Upper lobe of left lung (tissue), 6 donors: ENCODE results near the gene SYNE3. TPM values are rescaled to one million over a fixed set of nuclear protein-coding genes. Genes with fewer than 3 reads are reported as not detected.

Source experiments
- ATAC-seq, 2 donors: fragments of 200-7000 bp; cut with Tn5 transposase; one replicate each; pipeline ENCODE4 v1.9.1; 2022; ENCODE audit warnings: mild to moderate bottlenecking in 2 of 2, moderate library complexity in 2 of 2; ENCODE audit not compliant: low FRiP score in 2 of 2
- DNase-seq, 2 donors: peaks; one replicate each; pipeline ENCODE4 v3.0.0-alpha.2; 2019 to 2020
- H3K27ac ChIP-seq, 4 donors: fragments of 200-600 bp; sonication (generic); one replicate each; pipeline ENCODE4 v1.5.1; 2016 to 2019
- H3K27me3 ChIP-seq, 4 donors: fragments of 200-600 bp; sonication (generic); one replicate each; pipeline ENCODE4 v1.5.1; 2017 to 2019
- H3K36me3 ChIP-seq, 4 donors: fragments of 200-600 bp; sonication (generic); one replicate each; pipeline ENCODE4 v1.5.1; 2016 to 2019
- H3K4me1 ChIP-seq, 4 donors: fragments of 200-600 bp; sonication (generic); one replicate each; pipeline ENCODE4 v1.5.1; 2018 to 2019
- H3K4me3 ChIP-seq, 4 donors: fragments of 200-600 bp; sonication (generic); one replicate each; pipeline ENCODE4 v1.5.1; 2017 to 2019; ENCODE audit warnings: mild to moderate bottlenecking in 2 of 4, moderate library complexity in 1 of 4
- H3K9me3 ChIP-seq, 4 donors: fragments of 200-600 bp; sonication (generic); one replicate each; pipeline ENCODE4 v1.5.1; 2018 to 2019
- EP300 ChIP-seq, 4 donors: sonication (generic); formaldehyde crosslinking; IDR thresholded peaks; one replicate each; pipeline ENCODE4 v1.5.1; 2017; ENCODE audit warnings: antibody characterized with exemption in 4 of 4, control low read depth in 2 of 4
- POLR2A ChIP-seq, 4 donors: fragments of 450-650 bp; IDR thresholded peaks; one replicate each; pipeline ENCODE4 v1.5.1; 2016 to 2017; ENCODE audit warnings: antibody characterized with exemption in 4 of 4, mild to moderate bottlenecking in 2 of 4
- POLR2AphosphoS5 ChIP-seq, 2 donors: sonication (generic); formaldehyde crosslinking; IDR thresholded peaks; one replicate each; pipeline ENCODE4 v1.5.1; 2017; ENCODE audit warnings: antibody characterized with exemption in 2 of 2
- WGBS, 2 donors: methylation state at CpG; one replicate each; pipeline ENCODE4 v1.1.5; 2017 to 2018; 5-methylcytosine and 5-hydroxymethylcytosine counted together
- total RNA-seq, 6 donors: library from RNA; depleted of rRNA in 4 of 6; stranded (reverse); fragments of >200 nt in 4 of 6; gene quantifications; one replicate each; pipeline versions ENCODE4 v1.1.0 to v1.2.1, GENCODE V29; 2016 to 2021
- TF ChIP-seq, protein P1 (sequence below), 6 experiments: fragments of 450-650 bp in 4 of 6; fragments of 200-600 bp in 2 of 6; sonication (generic) in 2 of 6; IDR thresholded peaks; one replicate each; pipeline ENCODE4 v1.5.1; 2016 to 2019; ENCODE audit warnings: antibody characterized with exemption in 6 of 6
- donor health status: DM: no; HTN: no; CAD: no; lungs with moderate emphysema.
- donor health status: DM: no; HTN: yes; CAD: no; lungs with severe emphysema.

SYNE3 gene
- total RNA-seq, 6 donors from 2014 or later = 15.6 to 38.8 (median 19.0) TPM

- H3K27ac ChIP-seq = no peak overlapping the region
- no peak overlapping the region for H3K4me3 ChIP-seq
- no peaks in the 10 kb centered on the region for H3K9me3 ChIP-seq
- no peak for DNase-seq
- peaks cover 0 to 22% (median 3%) of the 10 kb centered on the region in 4 donors for H3K4me1 ChIP-seq
- ATAC-seq = no peak
- no peaks in the 10 kb centered on the region for H3K27me3 ChIP-seq
- 83 to 87% methylated on average over 6 of the region's 6 CpGs for WGBS, 2 donors
- TF ChIP-seq POLR2AphosphoS5 (IDR thresholded peaks at IDR 0.05) = no peak
- peaks cover 0 to 52% (median 19%) of the 10 kb centered on the region in 4 donors for H3K36me3 ChIP-seq
Observed at GRCh38 chr14:95474486-95474885, 42.0 kb downstream of the SYNE3 start.

DNA sequence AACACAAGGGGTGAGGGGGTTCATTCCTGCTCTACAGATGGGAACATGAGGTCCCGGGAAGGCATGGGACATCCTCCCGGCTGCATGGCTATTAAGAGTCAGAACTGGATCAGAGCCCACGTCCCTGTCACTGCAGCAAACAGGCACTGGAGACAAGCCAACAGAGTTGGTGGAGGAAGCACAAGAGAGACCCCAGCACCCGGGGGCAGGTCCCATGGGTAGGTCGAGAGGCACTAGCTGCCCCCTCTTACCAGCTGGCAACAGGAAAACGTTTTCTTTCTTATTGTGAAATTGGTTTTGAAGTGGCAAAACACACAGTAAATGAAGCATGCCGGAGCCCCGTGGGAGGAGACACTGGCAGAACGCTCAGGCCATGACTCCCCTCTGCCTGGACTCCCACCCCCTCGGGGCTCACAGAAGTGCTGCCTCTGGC lies 43.6 kb downstream of the SYNE3 start:
- H3K4me3 ChIP-seq = no peak overlapping the region
- WGBS, 2 donors = 47 to 49% methylated on average over 8 to 10 of the region's 10 CpGs
- H3K27ac ChIP-seq = no peak overlapping the region
- peaks cover 0 to 60% (median 24%) of the 10 kb centered on the region in 4 donors for H3K36me3 ChIP-seq
- no peak for DNase-seq
- H3K4me1 ChIP-seq = peaks cover 0 to 26% (median 5%) of the 10 kb centered on the region in 4 donors
- TF ChIP-seq POLR2A (IDR thresholded peaks at IDR 0.05) (no peak), POLR2AphosphoS5 (IDR thresholded peaks at IDR 0.05) (peak in 1 of 2 donors; percentile 21), EP300 (IDR thresholded peaks at IDR 0.05) (peak in 1 of 4 donors; percentile 7)
- TF ChIP-seq, protein P1, sequence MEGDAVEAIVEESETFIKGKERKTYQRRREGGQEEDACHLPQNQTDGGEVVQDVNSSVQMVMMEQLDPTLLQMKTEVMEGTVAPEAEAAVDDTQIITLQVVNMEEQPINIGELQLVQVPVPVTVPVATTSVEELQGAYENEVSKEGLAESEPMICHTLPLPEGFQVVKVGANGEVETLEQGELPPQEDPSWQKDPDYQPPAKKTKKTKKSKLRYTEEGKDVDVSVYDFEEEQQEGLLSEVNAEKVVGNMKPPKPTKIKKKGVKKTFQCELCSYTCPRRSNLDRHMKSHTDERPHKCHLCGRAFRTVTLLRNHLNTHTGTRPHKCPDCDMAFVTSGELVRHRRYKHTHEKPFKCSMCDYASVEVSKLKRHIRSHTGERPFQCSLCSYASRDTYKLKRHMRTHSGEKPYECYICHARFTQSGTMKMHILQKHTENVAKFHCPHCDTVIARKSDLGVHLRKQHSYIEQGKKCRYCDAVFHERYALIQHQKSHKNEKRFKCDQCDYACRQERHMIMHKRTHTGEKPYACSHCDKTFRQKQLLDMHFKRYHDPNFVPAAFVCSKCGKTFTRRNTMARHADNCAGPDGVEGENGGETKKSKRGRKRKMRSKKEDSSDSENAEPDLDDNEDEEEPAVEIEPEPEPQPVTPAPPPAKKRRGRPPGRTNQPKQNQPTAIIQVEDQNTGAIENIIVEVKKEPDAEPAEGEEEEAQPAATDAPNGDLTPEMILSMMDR (IDR thresholded peaks at IDR 0.05) = no peak
- no peaks in the 10 kb centered on the region for H3K9me3 ChIP-seq
- no peaks in the 10 kb centered on the region for H3K27me3 ChIP-seq
- ATAC-seq = no peak

GRCh38 chr14:95471476-95471875 lies 45.0 kb downstream of the SYNE3 start:
- no peak overlapping the region for H3K27ac ChIP-seq
- no peak for DNase-seq
- 77 to 87% methylated on average over 7 of the region's 7 CpGs for WGBS, 2 donors

DNA sequence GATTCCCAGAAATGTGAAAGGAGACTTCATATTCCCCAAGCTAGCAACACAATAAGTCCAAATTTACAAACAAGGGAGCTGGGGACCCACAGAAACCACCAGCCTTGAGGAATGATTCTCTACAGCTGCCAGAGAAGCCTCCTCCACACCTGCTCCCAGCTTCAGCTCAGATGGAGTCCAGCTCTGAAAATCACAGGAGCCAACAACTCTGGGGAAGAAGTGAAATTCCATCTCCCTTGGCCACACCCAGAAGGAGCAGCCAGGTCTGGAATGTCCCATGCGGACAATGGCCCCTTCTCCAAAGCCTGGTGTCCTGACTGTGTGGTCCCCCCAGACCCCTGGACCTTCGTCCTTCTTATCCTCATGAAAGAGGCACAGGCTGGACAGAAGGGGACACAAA lies 45.4 kb downstream of the SYNE3 start:
- peak in 1 of 2 donors; percentile 70 for ATAC-seq

More at GRCh38 chr14:95471476-95471875, 45.0 kb downstream of the SYNE3 start:
- Histone ChIP-seq H3K36me3 (peaks cover 0 to 68% (median 24%) of the 10 kb centered on the region in 4 donors), H3K4me1 (peaks cover 0 to 32% (median 10%) of the 10 kb centered on the region in 4 donors), H3K9me3 (no peaks in the 10 kb centered on the region), H3K4me3 (no peak overlapping the region), H3K27me3 (no peaks in the 10 kb centered on the region)
- ATAC-seq = peak in 1 of 2 donors; percentile 40
- TF ChIP-seq POLR2A (IDR thresholded peaks at IDR 0.05) = no peak
- TF ChIP-seq POLR2AphosphoS5 (IDR thresholded peaks at IDR 0.05) = no peak
- no peak for TF ChIP-seq EP300 (IDR thresholded peaks at IDR 0.05)
- TF ChIP-seq, protein P1 (IDR thresholded peaks at IDR 0.05) = no peak

DNA sequence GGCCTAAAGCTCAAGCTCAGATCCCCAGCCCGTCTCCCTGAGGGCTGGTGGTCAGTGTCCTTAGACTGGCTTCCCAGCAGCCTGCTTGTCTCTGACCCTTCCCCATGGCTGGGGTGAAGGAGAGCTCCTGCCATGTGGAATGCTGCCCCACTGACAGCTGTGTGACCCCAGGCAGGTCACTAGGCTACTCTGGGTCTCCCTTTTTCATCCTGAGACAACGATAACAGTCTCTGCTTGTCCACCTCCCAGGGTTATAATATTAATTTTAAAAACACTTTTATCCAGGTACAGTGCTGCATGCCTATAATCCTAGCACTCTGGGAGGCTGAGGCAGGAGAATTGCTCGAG lies 47.3 kb downstream of the SYNE3 start:
- DNase-seq = no peak
- Histone ChIP-seq H3K36me3 (peaks cover 0 to 71% (median 21%) of the 10 kb centered on the region in 4 donors), H3K27me3 (no peaks in the 10 kb centered on the region), H3K9me3 (no peaks in the 10 kb centered on the region), H3K27ac (peak overlapping the region in 1 of 4 donors; percentile 26), H3K4me1 (peaks cover 0 to 32% (median 10%) of the 10 kb centered on the region in 4 donors), H3K4me3 (no peak overlapping the region)
- WGBS, 2 donors = 98 to 100% methylated on average over 3 of the region's 3 CpGs
- ATAC-seq = no peak
- TF ChIP-seq, protein P1 (IDR thresholded peaks at IDR 0.05) = no peak
- TF ChIP-seq POLR2AphosphoS5 (IDR thresholded peaks at IDR 0.05) (no peak), EP300 (IDR thresholded peaks at IDR 0.05) (no peak)

More for the DNA sequence above, 45.4 kb downstream of the SYNE3 start:
- Histone ChIP-seq H3K4me1 (peaks cover 0 to 32% (median 10%) of the 10 kb centered on the region in 4 donors), H3K4me3 (no peak overlapping the region), H3K9me3 (no peaks in the 10 kb centered on the region), H3K27ac (no peak overlapping the region), H3K36me3 (peaks cover 0 to 72% (median 26%) of the 10 kb centered on the region in 4 donors), H3K27me3 (no peaks in the 10 kb centered on the region)
- no peak for DNase-seq
- TF ChIP-seq EP300 (IDR thresholded peaks at IDR 0.05) (no peak), POLR2A (IDR thresholded peaks at IDR 0.05) (no peak), POLR2AphosphoS5 (IDR thresholded peaks at IDR 0.05) (no peak)
- TF ChIP-seq, protein P1 (IDR thresholded peaks at IDR 0.05) = no peak
- WGBS, 2 donors = 95% methylated on average over 2 of the region's 2 CpGs; no CpG with 5 or more reads in 1 of the 2 donors
